HG03354 (cell line): ENCODE measurements around the gene HEATR5A.
A peak's percentile ranks its signal among the peaks of the same experiment; 100 is the strongest.
"Not testable (repeated sequence)": the region's sequence is repeated elsewhere in the genome, so short reads cannot be mapped to it uniquely, and the experiment has no call there.

Experiments used
- ATAC-seq: cut with Tn5 transposase; IDR thresholded peaks from one replicate; pipeline ENCODE4 v1.9.1; 2021; ENCODE audit warnings: mild to moderate bottlenecking; ENCODE audit not compliant: unreplicated experiment, poor library complexity, severe bottlenecking

The HEATR5A gene

GRCh38 chr14:31340297-31341063 lies 79.9 kb downstream of the HEATR5A start:
- ATAC-seq: peak; percentile 56

GRCh38 chr14:31339743-31340142 lies 80.6 kb downstream of the HEATR5A start:
- no peak for ATAC-seq

- no peak for ATAC-seq
Measured at GRCh38 chr14:31337331-31337730, 83.0 kb downstream of the HEATR5A start.

GRCh38 chr14:31336646-31337045 lies 83.7 kb downstream of the HEATR5A start:
- ATAC-seq: no peak

GRCh38 chr14:31331395-31331794 lies 89.0 kb downstream of the HEATR5A start:
- not testable (repeated sequence) for ATAC-seq

- ATAC-seq: not testable (repeated sequence)
Measured at GRCh38 chr14:31329876-31330521, 90.4 kb downstream of the HEATR5A start.

- ATAC-seq: no peak
Measured at GRCh38 chr14:31326111-31326510, 94.2 kb downstream of the HEATR5A start.

- no peak for ATAC-seq
Measured at GRCh38 chr14:31323419-31323818, 96.9 kb downstream of the HEATR5A start.

- ATAC-seq: no peak
Measured at GRCh38 chr14:31320922-31321766, 99.2 kb downstream of the HEATR5A start.

- no peak for ATAC-seq
Measured at GRCh38 chr14:31320216-31320615, 100.1 kb downstream of the HEATR5A start.

- no peak for ATAC-seq
Measured at GRCh38 chr14:31319701-31320100, 100.6 kb downstream of the HEATR5A start.

- no peak for ATAC-seq
Measured at GRCh38 chr14:31312934-31313333, 107.4 kb downstream of the HEATR5A start.

GRCh38 chr14:31312370-31312769 lies 108.0 kb downstream of the HEATR5A start:
- not testable (repeated sequence) for ATAC-seq

- ATAC-seq: peak; percentile 59
Measured at GRCh38 chr14:31307618-31308017, 112.7 kb downstream of the HEATR5A start.

GRCh38 chr14:31307198-31307597 lies 113.2 kb downstream of the HEATR5A start:
- ATAC-seq: no peak

GRCh38 chr14:31303654-31304053 lies 116.7 kb downstream of the HEATR5A start:
- no peak for ATAC-seq

GRCh38 chr14:31300883-31301282 lies 119.5 kb downstream of the HEATR5A start:
- no peak for ATAC-seq

GRCh38 chr14:31300296-31300695 lies 120.1 kb downstream of the HEATR5A start:
- no peak for ATAC-seq

GRCh38 chr14:31297701-31298344 lies 122.5 kb downstream of the HEATR5A start:
- no peak for ATAC-seq

GRCh38 chr14:31297112-31297511 lies 123.2 kb downstream of the HEATR5A start:
- no peak for ATAC-seq
